HL-60 (cell line): ENCODE measurements around the gene DNAJC12.

Experiments used
- DNase-seq, 2 experiments: peaks; one replicate each; pipeline ENCODE4 v3.0.0-alpha.2; 2010 to 2020; ENCODE audit warnings: low read depth in 1 of 2, low spot score in 1 of 2
- H3K27ac ChIP-seq: fragments of 250-450 bp; sonication (Bioruptor Pico); replicated peaks from 2 replicates; pipeline ENCODE4 v1.5.1; 2020; ENCODE audit warnings: mild to moderate bottlenecking, moderate library complexity
- H3K27me3 ChIP-seq: fragments of 250-450 bp; sonication (Bioruptor Pico); 2 replicates; pipeline ENCODE4 v1.5.1; 2021; ENCODE audit warnings: mild to moderate bottlenecking, moderate library complexity; ENCODE audit not compliant: insufficient read depth, poor library complexity, severe bottlenecking
- H3K4me3 ChIP-seq: replicated peaks from 2 replicates; pipeline ENCODE4 v1.5.1; 2011; ENCODE audit warnings: mild to moderate bottlenecking, control low read depth, low read length; ENCODE audit not compliant: insufficient read depth
- GABPA ChIP-seq: IDR thresholded peaks from 2 replicates; pipeline ENCODE4 v1.6.1; 2012; ENCODE audit warnings: low read depth
- POLR2AphosphoS5 ChIP-seq: IDR thresholded peaks from 2 replicates; pipeline ENCODE4 v1.6.1; 2012; ENCODE audit warnings: low read depth
- SPI1 ChIP-seq: IDR thresholded peaks from 2 replicates; pipeline ENCODE4 v1.6.1; 2012; ENCODE audit warnings: low read depth, mild to moderate bottlenecking, borderline replicate concordance
- TF ChIP-seq, protein P1 (sequence below): IDR thresholded peaks from one replicate; pipeline ENCODE4 v1.5.1; 2011; ENCODE audit warnings: low read length, control low read depth, inconsistent platforms; ENCODE audit not compliant: insufficient read depth
- TF ChIP-seq, protein P2 (sequence below): IDR thresholded peaks from 2 replicates; pipeline ENCODE4 v1.6.1; 2012; ENCODE audit warnings: low read depth; ENCODE audit not compliant: insufficient replicate concordance

DNAJC12 gene

DNA sequence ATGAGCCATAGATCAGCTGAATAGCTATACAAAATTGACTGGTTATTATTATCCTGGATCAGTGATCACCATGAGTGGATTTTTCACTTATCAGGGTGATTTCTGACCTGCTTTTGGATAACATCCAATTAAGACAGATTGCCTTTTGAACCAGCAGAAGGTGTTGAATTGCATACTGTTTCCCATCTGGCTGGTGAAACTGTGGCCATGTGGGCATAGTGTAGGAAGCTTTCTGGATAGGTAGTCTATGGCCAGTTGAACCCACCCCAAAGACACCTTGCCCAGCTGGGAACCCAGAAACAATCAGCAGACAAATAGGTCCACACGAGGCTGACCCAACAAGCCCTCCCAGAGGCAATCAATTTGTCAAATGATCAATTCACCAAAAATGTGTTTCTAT, 29.3 kb downstream of the DNAJC12 start:
- DNase-seq: no peak
- TF ChIP-seq SPI1: no peak
- no peak for TF ChIP-seq GABPA
- TF ChIP-seq, protein P1, sequence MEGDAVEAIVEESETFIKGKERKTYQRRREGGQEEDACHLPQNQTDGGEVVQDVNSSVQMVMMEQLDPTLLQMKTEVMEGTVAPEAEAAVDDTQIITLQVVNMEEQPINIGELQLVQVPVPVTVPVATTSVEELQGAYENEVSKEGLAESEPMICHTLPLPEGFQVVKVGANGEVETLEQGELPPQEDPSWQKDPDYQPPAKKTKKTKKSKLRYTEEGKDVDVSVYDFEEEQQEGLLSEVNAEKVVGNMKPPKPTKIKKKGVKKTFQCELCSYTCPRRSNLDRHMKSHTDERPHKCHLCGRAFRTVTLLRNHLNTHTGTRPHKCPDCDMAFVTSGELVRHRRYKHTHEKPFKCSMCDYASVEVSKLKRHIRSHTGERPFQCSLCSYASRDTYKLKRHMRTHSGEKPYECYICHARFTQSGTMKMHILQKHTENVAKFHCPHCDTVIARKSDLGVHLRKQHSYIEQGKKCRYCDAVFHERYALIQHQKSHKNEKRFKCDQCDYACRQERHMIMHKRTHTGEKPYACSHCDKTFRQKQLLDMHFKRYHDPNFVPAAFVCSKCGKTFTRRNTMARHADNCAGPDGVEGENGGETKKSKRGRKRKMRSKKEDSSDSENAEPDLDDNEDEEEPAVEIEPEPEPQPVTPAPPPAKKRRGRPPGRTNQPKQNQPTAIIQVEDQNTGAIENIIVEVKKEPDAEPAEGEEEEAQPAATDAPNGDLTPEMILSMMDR: no peak
- TF ChIP-seq, protein P2, sequence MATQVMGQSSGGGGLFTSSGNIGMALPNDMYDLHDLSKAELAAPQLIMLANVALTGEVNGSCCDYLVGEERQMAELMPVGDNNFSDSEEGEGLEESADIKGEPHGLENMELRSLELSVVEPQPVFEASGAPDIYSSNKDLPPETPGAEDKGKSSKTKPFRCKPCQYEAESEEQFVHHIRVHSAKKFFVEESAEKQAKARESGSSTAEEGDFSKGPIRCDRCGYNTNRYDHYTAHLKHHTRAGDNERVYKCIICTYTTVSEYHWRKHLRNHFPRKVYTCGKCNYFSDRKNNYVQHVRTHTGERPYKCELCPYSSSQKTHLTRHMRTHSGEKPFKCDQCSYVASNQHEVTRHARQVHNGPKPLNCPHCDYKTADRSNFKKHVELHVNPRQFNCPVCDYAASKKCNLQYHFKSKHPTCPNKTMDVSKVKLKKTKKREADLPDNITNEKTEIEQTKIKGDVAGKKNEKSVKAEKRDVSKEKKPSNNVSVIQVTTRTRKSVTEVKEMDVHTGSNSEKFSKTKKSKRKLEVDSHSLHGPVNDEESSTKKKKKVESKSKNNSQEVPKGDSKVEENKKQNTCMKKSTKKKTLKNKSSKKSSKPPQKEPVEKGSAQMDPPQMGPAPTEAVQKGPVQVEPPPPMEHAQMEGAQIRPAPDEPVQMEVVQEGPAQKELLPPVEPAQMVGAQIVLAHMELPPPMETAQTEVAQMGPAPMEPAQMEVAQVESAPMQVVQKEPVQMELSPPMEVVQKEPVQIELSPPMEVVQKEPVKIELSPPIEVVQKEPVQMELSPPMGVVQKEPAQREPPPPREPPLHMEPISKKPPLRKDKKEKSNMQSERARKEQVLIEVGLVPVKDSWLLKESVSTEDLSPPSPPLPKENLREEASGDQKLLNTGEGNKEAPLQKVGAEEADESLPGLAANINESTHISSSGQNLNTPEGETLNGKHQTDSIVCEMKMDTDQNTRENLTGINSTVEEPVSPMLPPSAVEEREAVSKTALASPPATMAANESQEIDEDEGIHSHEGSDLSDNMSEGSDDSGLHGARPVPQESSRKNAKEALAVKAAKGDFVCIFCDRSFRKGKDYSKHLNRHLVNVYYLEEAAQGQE: no peak
- no peak for TF ChIP-seq POLR2AphosphoS5

DNA sequence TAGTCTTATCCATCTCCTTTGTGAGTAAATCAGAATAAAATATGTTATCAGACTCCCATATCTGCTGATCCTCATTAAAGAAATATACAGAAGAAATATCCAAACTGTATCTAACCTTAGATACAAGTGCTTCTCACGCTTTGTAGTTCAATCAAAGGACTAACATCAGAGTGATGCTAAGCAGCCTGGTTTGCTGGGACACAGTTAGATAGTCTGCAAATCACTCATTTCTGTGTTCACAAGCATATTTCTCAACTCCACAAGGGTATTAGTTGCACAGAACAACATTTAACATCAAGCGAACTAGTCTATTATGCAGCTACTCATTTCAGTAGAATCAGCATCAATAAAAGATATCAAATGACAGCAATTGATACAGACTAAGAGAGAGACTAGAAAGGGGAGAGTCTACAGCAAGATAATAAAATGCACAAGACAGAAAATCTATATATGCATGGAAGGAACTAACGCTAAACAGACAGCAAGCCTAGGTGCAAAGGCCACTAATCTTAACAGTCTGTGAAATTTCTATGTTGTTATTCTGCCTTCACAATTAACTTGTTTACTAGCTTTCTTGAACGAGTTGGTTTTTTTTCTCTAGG, 30.0 kb downstream of the DNAJC12 start:
- Histone ChIP-seq H3K4me3 (no peak overlapping the region), H3K27ac (no peak overlapping the region), H3K27me3 (no peaks in the 10 kb centered on the region)
- DNase-seq: no peak
- TF ChIP-seq, protein P1: no peak
- no peak for TF ChIP-seq POLR2AphosphoS5
- TF ChIP-seq, protein P2: no peak

More for the DNA sequence above, 29.3 kb downstream of the DNAJC12 start:
- Histone ChIP-seq H3K4me3 (no peak overlapping the region), H3K27ac (no peak overlapping the region), H3K27me3 (no peaks in the 10 kb centered on the region)

DNA sequence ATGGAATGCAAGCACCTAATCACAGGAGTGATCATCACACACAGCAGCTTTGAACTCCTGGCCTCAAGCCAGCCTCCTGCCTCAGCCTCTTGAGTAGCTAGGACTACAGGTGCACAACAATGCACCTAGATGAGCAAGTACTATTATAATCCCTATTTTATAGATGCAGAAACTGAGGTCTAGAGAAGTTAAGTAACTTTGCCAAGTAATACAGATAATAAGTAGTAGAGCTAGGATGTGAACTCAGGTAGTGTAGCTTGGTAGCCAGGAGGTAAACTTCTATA, 33.7 kb downstream of the DNAJC12 start:
- H3K4me3 ChIP-seq: no peak overlapping the region
- no peak for DNase-seq
- H3K27me3 ChIP-seq: no peaks in the 10 kb centered on the region
- no peak for TF ChIP-seq GABPA
- TF ChIP-seq, protein P1: no peak
- no peak for TF ChIP-seq POLR2AphosphoS5
- TF ChIP-seq SPI1: no peak
- TF ChIP-seq, protein P2: no peak
- no peak overlapping the region for H3K27ac ChIP-seq
